ENCODE data around the gene INSYN2B. TPM values are rescaled to one million over a fixed set of nuclear protein-coding genes. Genes with fewer than 3 reads are reported as not detected.

INSYN2B gene
- total RNA-seq, 1 experiment from 2014 or later = not detected

DNA sequence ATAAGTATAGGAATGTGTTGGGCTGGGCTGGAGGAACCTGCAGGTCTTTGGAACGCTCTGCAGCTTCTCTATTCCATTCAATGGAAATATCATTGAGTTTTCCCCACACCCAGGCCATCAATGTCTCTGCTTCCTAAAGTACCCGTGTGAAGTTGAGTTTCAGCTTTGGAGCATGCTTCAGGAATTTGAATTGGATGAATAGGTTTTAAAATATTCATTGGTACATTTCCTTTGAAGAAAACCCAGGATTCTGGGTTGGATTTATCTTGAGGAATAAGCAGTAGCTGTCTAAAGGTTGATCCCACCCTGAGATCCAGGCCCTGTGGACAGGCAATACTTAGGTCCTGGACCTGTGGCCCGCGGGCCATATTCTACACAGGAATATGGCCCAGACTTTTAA, 37.3 kb downstream of the INSYN2B start:
- Mint-ChIP-seq H3K27me3 (ENCODE audit: low read depth) (no peaks in the 10 kb centered on the region; the same call in 1 of the 2 replicates), H3K9me3 (no peaks in the 10 kb centered on the region), H3K27ac (no peak overlapping the region), H3K36me3 (no peaks in the 10 kb centered on the region), H3K4me3 (no peak overlapping the region), H3K4me1 (peaks cover 19% of the 10 kb centered on the region)
- DNase-seq (ENCODE audit: low spot score) (no peak), ATAC-seq (no peak)
- ChIA-PET CTCF (interaction anchor here (1.2 kb wide), 1 partner anchor 37 kb away, joined by 4 read pairs; the partner anchor contains the start of gene INSYN2B), POLR2A (no interaction called here)
- TF ChIP-seq, protein P1, sequence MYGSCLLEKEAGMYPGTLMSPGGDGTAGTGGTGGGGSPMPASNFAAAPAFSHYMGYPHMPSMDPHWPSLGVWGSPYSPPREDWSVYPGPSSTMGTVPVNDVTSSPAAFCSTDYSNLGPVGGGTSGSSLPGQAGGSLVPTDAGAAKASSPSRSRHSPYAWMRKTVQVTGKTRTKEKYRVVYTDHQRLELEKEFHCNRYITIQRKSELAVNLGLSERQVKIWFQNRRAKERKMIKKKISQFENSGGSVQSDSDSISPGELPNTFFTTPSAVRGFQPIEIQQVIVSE (CRISPR knock-in tag; IDR thresholded peaks at IDR 0.05; ENCODE audit: borderline replicate concordance) = no peak
- TF ChIP-seq ZNF512 (CRISPR knock-in tag; IDR thresholded peaks at IDR 0.05; ENCODE audit: borderline replicate concordance) (no peak), NFYB (CRISPR knock-in tag; conservative IDR thresholded peaks at IDR 0.05; ENCODE audit: low read depth) (no peak), RELA (CRISPR knock-in tag; IDR thresholded peaks at IDR 0.05; ENCODE audit: borderline replicate concordance) (no peak), ZNF263 (CRISPR knock-in tag; IDR thresholded peaks at IDR 0.05; ENCODE audit: low read depth) (no peak), GABPB1 (CRISPR knock-in tag; IDR thresholded peaks at IDR 0.05) (no peak), ZBTB43 (CRISPR knock-in tag; IDR thresholded peaks at IDR 0.05) (no peak), ATF1 (CRISPR knock-in tag; IDR thresholded peaks at IDR 0.05) (no peak), JUN (CRISPR knock-in tag; IDR thresholded peaks at IDR 0.05) (no peak)
- TF ChIP-seq, protein P2, sequence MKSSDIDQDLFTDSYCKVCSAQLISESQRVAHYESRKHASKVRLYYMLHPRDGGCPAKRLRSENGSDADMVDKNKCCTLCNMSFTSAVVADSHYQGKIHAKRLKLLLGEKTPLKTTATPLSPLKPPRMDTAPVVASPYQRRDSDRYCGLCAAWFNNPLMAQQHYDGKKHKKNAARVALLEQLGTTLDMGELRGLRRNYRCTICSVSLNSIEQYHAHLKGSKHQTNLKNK (CRISPR knock-in tag; IDR thresholded peaks at IDR 0.05) = no peak
- TF ChIP-seq, protein P3, sequence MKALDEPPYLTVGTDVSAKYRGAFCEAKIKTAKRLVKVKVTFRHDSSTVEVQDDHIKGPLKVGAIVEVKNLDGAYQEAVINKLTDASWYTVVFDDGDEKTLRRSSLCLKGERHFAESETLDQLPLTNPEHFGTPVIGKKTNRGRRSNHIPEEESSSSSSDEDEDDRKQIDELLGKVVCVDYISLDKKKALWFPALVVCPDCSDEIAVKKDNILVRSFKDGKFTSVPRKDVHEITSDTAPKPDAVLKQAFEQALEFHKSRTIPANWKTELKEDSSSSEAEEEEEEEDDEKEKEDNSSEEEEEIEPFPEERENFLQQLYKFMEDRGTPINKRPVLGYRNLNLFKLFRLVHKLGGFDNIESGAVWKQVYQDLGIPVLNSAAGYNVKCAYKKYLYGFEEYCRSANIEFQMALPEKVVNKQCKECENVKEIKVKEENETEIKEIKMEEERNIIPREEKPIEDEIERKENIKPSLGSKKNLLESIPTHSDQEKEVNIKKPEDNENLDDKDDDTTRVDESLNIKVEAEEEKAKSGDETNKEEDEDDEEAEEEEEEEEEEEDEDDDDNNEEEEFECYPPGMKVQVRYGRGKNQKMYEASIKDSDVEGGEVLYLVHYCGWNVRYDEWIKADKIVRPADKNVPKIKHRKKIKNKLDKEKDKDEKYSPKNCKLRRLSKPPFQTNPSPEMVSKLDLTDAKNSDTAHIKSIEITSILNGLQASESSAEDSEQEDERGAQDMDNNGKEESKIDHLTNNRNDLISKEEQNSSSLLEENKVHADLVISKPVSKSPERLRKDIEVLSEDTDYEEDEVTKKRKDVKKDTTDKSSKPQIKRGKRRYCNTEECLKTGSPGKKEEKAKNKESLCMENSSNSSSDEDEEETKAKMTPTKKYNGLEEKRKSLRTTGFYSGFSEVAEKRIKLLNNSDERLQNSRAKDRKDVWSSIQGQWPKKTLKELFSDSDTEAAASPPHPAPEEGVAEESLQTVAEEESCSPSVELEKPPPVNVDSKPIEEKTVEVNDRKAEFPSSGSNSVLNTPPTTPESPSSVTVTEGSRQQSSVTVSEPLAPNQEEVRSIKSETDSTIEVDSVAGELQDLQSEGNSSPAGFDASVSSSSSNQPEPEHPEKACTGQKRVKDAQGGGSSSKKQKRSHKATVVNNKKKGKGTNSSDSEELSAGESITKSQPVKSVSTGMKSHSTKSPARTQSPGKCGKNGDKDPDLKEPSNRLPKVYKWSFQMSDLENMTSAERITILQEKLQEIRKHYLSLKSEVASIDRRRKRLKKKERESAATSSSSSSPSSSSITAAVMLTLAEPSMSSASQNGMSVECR (CRISPR knock-in tag; IDR thresholded peaks at IDR 0.05; ENCODE audit: borderline replicate concordance) = no peak

DNA sequence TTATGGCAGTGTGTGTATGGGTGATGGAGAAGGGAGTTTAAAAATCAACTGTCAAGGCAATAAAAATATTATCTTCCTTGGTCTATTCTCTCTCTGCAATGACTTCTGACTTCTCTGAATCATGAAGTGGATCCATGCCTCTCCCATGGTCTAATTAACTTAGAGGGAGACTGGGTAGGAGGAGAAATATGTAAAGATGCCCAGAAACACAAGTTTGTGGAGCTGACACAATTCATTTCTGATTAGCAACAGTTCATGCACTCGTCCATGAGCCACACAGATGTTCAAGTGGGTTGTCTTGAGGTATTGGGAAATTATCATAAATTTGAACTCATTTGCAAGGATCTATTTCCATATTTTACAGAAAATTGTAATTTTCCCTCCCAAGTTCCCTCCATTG, 38.1 kb downstream of the INSYN2B start:
- Mint-ChIP-seq H3K36me3 (no peaks in the 10 kb centered on the region), H3K27ac (no peak overlapping the region), H3K9me3 (no peaks in the 10 kb centered on the region), H3K27me3 (ENCODE audit: low read depth) (no peaks in the 10 kb centered on the region; the same call in 1 of the 2 replicates), H3K4me1 (peaks cover 15% of the 10 kb centered on the region), H3K4me3 (no peak overlapping the region)
- ChIA-PET CTCF (interaction anchor here (1.2 kb wide), 1 partner anchor 38 kb away, joined by 4 read pairs; the partner anchor contains the start of gene INSYN2B), POLR2A (no interaction called here)
- TF ChIP-seq CBFB (CRISPR knock-in tag; IDR thresholded peaks at IDR 0.05; ENCODE audit: low read depth) (no peak), ZNF219 (CRISPR knock-in tag; IDR thresholded peaks at IDR 0.05; ENCODE audit: borderline replicate concordance) (no peak), ZNF263 (CRISPR knock-in tag; IDR thresholded peaks at IDR 0.05; ENCODE audit: low read depth) (no peak), RELA (CRISPR knock-in tag; IDR thresholded peaks at IDR 0.05; ENCODE audit: borderline replicate concordance) (no peak)
- TF ChIP-seq, protein P4, sequence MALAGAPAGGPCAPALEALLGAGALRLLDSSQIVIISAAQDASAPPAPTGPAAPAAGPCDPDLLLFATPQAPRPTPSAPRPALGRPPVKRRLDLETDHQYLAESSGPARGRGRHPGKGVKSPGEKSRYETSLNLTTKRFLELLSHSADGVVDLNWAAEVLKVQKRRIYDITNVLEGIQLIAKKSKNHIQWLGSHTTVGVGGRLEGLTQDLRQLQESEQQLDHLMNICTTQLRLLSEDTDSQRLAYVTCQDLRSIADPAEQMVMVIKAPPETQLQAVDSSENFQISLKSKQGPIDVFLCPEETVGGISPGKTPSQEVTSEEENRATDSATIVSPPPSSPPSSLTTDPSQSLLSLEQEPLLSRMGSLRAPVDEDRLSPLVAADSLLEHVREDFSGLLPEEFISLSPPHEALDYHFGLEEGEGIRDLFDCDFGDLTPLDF (CRISPR knock-in tag; IDR thresholded peaks at IDR 0.05) = no peak
- TF ChIP-seq, protein P3 (CRISPR knock-in tag; IDR thresholded peaks at IDR 0.05; ENCODE audit: borderline replicate concordance) = no peak
- DNase-seq (ENCODE audit: low spot score) = no peak
- ATAC-seq = no peak

Measured in WTC11 (cell line).